ENCODE measurements around the gene OR6N1.

The OR6N1 gene

DNA sequence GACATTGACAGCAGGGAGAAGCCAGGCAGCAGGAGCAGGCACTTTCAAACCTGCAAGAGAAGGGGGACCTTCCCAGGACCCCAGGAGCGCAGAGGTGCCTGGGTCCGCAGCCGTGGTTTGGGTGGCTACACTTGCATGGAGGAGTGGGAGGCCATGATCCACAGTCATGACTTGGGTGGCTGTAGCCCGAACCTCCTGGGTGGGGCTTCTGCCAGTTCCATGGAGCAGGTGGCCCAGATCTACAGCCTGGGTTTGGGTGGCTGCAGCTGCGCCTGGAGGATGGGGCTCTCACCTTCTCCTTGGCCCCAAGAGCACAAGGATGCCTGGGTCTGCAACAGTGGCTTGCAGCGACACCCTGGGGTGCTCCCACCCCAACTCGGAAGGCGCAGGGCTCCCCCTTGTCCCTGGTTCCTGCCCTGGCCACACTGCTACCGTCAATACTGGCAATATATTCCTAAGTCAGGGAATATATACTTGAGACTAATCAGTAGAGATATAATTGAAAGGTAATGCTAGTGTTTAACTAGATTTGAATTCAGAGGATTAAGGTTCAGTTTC is 19.8 kb downstream of the OR6N1 start:
- DNase-seq (ENCODE audit: low read depth in 2 of 2), result no peak

DNA sequence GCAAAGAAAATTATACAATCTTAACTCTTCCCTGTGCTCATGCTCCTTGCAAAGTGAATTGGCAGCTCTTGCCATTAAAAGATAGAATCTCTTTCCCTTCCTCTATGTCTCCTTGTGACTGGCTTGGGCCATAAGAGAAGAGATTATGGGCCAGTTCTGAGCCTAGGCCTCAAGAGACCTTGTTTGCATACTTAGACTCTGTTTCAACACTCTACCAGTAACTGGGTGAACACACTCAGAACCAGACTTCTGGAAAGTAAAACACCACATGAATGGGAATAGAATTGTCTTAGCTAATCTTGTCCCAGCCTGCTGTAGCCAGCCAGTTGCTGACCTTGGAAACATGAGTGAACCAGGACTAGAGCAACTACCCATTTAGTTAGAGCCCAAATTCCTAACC is 36.1 kb downstream of the OR6N1 start:
- DNase-seq (ENCODE audit: low read depth in 2 of 2), result no peak

DNA sequence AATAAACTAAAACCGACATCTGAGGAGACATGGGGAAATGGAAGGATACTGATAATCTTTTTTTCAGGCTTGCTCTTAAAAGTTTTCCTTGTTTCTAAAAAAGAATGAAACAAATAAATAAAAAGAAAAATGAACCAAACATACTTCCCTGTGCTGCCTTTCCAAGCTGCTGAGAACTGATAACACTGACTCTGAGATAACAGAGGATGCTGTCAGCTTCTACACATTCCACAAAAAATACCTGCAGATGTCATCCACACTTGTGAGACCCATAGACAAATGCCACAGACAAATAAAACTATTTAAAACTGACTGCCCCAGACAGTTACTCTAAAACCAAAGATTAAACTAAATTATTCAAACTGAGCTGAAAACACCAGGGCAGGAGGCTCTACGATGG is 39.5 kb downstream of the OR6N1 start:
- no peak for DNase-seq (ENCODE audit: low read depth in 2 of 2)

DNA sequence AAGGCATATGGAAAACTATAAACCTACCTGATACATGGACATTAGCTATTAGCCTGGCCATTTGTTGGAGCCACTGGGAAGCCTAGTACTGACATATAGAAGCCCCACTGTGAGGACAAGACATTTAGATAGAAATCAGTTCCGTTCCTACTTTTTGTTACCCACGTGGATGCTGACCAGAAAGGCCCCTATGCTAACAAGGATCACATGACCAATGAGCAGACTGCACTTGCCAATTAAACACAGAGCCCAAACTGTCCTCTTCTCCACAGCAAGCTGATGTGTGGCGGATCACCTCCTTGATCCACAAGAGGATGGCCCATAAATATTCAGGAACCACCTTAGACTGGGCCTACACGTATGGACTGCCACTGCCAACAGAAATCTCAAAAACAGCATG is 40.3 kb downstream of the OR6N1 start:
- DNase-seq (ENCODE audit: low read depth in 2 of 2), result no peak

DNA sequence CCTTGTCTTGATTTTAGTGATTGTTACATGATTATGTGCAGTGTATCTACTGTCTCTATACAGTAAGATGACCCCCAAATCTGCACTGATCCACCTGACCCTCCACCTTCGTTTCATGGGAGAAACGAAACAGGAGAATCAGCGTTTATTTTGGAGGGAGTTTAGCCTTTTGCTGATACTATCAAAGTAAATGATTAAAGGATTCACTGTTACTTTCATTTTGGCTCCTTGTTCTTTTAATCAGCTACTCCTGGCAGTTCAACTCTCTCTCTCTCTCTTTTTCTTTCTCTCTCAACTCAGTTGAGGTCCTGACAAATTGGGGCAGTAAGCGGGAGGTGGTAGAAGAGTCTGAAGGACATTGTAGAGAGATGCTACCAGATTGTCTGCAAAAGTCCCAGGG is 41.5 kb downstream of the OR6N1 start:
- no peak for DNase-seq (ENCODE audit: low read depth in 2 of 2)

DNA sequence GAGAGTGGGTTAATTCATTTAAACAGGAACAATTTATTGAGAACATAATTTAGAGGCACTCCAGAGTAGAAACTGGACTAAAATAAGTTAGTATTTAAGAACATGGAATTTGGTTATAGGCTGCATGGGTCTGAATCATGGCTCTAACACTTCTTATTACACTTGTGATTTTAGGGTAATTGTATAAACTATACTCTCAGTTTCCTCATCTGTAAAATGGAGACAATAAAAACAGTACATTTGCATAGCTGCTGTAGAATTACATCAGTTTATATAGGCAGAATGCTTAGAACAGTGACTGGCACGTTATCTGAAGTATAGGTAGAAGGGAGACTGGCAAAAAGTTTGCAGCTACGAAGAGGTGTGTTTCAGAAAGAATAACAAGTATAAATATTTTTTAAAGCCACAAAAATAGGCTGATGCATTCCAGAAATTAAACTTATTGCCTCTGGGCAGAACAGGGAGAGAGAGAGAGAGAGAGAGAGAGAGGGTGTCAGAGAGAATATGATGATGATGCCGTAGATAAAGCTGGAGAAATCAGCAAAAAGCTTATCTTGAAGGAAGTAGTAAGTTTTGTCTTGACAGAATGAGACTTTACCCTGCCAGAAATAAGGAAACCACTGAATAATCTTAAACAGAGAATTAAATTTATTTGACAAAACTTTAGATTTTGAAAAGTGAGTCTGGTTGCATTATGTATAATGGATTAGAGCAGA is 43.3 kb downstream of the OR6N1 start:
- DNase-seq (ENCODE audit: low read depth in 2 of 2), result no peak

DNA sequence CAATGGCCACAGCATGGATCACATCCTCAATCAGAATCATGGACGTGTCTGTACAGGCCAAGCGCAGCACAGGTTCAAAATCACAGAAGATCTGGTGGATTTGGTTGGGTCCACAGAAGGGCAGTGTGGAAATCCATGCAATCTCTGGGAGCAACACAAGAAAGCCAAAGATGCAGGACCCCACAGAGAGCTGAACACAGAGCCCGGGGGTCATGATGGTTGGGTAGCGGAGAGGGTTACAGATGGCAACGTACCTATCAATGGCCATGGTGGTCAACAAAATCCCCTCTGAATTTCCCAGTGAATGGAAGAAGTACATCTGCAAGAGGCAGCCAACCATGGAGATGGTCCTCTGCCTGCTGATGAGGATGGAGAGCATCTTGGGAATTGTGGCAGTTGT is 47.6 kb downstream of the OR6N1 start:
- DNase-seq (ENCODE audit: low read depth in 2 of 2), result no peak

DNA sequence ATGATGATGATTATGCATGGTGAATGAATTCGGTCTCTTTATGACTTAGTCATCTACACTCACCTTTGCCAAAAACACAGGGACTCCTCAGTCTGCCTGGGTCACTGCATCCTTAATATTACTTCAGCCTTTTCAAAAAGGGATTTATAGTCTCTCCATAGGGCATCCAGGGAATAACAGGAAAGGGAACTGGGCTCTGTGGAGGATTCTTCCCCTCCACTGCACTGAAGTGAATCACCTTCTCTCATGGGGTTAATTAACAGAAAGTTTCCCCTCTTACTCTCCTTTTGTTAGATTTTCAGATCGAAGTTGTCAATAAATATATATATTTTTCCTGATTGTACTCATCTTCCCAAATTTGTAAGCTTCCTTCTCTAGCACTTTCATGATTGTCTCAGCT is 51.4 kb downstream of the OR6N1 start, which contains the start of gene OR6K3:
OR6K3 (minus strand) TSS at position 101 of the 400 bp plus-strand sequence. CDS start 2,605 bp downstream, outside the sequence.
- no peak for DNase-seq (ENCODE audit: low read depth in 2 of 2)

DNA sequence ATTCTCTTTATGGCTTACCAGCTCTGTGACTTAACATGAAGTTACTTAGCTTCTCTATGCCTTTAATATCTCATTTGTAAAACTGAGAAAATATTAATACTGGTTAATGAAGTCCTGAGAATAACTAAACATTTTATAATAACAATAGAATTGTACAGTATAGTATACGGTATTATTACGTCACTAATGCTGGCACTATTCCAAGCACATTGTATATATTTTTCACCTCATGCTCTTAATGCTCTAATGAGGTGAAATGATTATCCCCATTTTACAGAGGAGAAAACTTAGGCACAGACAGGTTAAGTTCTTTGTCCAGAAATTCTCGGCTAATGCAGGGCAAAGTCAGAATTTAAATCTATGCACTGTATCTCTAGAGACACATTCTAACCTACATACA is 52.3 kb downstream of the OR6N1 start:
- DNase-seq (ENCODE audit: low read depth in 2 of 2), result no peak

DNA sequence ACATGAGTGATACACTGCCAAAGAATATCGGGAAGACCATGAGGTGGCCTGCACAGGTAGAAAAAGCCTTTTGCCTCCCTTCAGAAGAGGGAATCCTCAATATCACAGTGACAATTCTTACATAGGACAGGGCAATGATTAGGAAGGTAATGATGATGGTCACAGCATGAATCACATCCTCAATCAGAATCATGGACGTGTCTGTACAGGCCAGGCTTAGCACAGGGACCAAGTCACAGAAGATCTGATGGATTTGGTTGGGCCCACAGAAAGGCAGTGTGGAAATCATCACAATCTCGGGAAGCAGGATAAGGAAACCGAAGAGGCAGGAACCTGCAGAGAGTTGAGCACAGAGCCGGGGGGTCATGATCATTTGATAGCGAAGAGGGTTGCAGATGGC is 54.7 kb downstream of the OR6N1 start:
- no peak for DNase-seq (ENCODE audit: low read depth in 2 of 2)

DNA sequence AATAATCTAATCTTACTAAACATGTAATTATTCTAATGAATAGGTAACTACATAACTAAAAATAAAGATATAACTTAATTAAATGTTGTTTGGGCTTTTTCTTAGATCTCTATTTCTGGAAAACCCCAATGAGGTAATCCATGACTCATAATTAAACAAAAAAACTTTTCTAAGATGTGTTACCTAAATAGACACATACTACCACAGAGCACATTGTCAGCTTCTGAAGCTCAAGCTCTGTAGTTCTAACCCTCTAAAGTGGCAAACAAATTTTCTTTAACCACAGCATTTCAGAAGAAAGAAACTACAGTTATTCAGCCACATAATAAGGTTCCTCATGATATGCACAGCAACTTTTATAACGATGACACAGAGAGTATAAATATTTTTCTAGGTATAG is 55.7 kb downstream of the OR6N1 start:
- DNase-seq (ENCODE audit: low read depth in 2 of 2), result no peak

DNA sequence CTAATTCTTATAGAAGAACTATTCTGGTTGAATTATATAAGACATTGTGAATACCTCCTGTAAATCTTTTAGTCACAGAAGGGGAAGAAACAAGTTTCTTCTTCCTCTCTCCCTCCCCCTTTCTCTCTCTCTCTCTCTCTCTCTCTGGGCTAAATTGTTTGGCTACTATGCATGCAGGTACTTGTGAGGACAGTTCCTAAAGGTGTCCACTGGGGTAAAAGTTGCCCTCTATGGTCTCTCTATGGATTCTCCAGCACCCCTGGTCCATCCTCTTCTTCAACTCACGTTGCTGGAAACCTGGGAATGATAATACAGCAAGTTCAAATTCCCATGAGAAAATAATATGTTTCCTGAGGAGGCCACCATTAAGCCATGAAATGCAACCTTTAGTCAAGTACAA is 57.2 kb downstream of the OR6N1 start:
- no peak for DNase-seq (ENCODE audit: low read depth in 2 of 2)
